DND-41 (cell line): ENCODE measurements around the gene H6PD.

Experiments used
- EZH2 ChIP-seq: IDR thresholded peaks from 3 replicates; pipeline ENCODE4 v1.6.1; 2012; ENCODE audit warnings: borderline replicate concordance, low read depth, mild to moderate bottlenecking, moderate library complexity, low read length, inconsistent platforms; ENCODE audit not compliant: severe bottlenecking
- TF ChIP-seq, protein P1 (sequence below): IDR thresholded peaks from 2 replicates; pipeline ENCODE4 v1.5.1; 2012; ENCODE audit warnings: borderline replicate concordance, low read length, moderate library complexity, mild to moderate bottlenecking; ENCODE audit not compliant: poor library complexity, severe bottlenecking; ENCODE audit errors: extremely low read depth

DNA sequence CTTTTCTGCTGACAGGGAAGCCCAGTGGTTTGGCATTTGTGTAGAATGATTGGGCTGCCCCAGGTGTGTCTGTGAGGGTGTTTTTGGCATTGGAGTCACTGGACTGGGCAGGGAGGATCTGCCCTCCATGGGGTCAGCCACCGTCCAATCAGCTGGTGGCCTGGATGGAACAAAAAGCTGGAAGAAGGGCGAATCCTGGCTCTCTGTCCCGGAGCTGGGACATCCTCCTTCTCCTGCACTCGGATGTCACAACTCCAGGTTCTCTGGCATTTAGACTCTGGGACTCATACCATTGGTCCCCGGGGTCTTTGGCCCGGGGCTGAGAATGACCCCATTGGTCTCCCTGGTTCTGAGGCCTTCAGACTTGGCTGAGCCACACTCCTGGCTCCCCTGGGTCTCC lies 69.3 kb downstream of the H6PD start:
- TF ChIP-seq, protein P1, sequence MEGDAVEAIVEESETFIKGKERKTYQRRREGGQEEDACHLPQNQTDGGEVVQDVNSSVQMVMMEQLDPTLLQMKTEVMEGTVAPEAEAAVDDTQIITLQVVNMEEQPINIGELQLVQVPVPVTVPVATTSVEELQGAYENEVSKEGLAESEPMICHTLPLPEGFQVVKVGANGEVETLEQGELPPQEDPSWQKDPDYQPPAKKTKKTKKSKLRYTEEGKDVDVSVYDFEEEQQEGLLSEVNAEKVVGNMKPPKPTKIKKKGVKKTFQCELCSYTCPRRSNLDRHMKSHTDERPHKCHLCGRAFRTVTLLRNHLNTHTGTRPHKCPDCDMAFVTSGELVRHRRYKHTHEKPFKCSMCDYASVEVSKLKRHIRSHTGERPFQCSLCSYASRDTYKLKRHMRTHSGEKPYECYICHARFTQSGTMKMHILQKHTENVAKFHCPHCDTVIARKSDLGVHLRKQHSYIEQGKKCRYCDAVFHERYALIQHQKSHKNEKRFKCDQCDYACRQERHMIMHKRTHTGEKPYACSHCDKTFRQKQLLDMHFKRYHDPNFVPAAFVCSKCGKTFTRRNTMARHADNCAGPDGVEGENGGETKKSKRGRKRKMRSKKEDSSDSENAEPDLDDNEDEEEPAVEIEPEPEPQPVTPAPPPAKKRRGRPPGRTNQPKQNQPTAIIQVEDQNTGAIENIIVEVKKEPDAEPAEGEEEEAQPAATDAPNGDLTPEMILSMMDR = no peak
- no peak for TF ChIP-seq EZH2
